SJCRH30 (cell line): Measurements from ENCODE around the gene MBOAT1. TPM values are rescaled to one million over a fixed set of nuclear protein-coding genes. Genes with fewer than 3 reads are reported as not detected.

Experiments
- DNase-seq, 2 experiments: peaks; one replicate each; pipeline ENCODE4 v3.0.0-alpha.2; 2015 to 2020
- H3K27ac ChIP-seq: fragments of 250-450 bp; sonication (Bioruptor Pico); 2 replicates; pipeline ENCODE4 v1.5.1; 2020; ENCODE audit warnings: mild to moderate bottlenecking, moderate library complexity
- H3K27me3 ChIP-seq: fragments of 250-450 bp; sonication (Bioruptor Pico); 2 replicates; pipeline ENCODE4 v1.5.1; 2020; ENCODE audit warnings: mild to moderate bottlenecking, moderate library complexity
- H3K36me3 ChIP-seq: fragments of 250-450 bp; sonication (Bioruptor Pico); 2 replicates; pipeline ENCODE4 v1.5.1; 2020; ENCODE audit warnings: mild to moderate bottlenecking, moderate library complexity
- H3K4me1 ChIP-seq: fragments of 250-450 bp; sonication (Bioruptor Pico); 2 replicates; pipeline ENCODE4 v1.5.1; 2020; ENCODE audit warnings: mild to moderate bottlenecking, moderate library complexity
- H3K4me3 ChIP-seq: fragments of 250-450 bp; sonication (Bioruptor Pico); 2 replicates; pipeline ENCODE4 v1.5.1; 2020; ENCODE audit warnings: mild to moderate bottlenecking, moderate library complexity
- H3K9me3 ChIP-seq: fragments of 250-450 bp; sonication (Bioruptor Pico); replicated peaks from 2 replicates; pipeline ENCODE4 v1.5.1; 2020; ENCODE audit warnings: mild to moderate bottlenecking, moderate library complexity
- total RNA-seq: library from RNA; depleted of rRNA; stranded (reverse); fragments of >200 nt; shearing (Covaris generic); gene quantifications from 2 replicates; pipeline ENCODE4 v1.2.3, GENCODE V29; 2014

Gene MBOAT1
- total RNA-seq, 1 experiment from 2014 or later: 7.7 TPM

DNA sequence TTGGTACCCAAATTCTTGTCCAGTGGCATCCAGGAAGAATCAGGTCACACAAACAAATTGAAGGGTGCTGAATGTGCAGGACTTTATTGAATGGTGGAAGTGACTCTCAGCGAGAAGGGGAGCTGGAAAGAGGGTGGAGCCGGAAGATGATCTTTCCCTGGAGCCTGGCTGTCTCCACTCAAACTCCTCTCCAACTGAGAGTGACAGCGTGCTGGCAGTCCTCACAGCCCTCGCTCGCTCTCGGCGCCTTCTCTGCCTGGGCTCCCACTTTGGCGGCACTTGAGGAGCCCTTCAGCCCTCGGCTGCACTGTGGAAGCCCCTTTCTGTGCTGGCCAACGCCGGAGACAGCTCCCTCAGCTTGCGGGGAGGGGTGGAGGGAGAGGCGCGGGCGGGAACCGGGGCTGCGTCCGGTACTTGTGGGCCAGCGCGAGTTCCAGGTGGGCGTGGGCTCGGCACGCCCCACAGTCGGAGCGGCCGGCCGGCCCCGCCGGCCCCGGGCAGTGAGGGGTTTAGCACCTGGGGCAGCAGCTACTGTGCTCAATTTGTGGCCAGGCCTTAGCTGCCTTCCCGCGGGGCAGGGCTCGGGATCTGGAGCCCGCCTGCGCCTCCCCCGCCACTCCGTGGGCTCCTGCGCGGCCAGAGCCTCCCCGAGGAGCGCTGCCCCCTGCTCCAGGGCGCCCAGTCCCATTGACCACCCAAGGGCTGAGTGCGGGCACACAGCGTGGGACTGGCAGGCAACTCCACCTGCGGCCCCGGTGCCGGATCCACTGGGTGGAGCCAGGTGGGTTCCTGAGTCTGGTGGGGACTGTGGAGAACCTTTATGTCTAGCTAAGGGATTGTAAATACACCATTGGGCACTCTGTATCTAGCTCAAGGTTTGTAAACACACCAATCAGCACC is 26.7 kb upstream of the MBOAT1 start:
- H3K4me1 ChIP-seq: peaks cover 4% of the 10 kb centered on the region
- no peak overlapping the region for H3K27ac ChIP-seq
- H3K36me3 ChIP-seq: no peaks in the 10 kb centered on the region
- H3K27me3 ChIP-seq: no peaks in the 10 kb centered on the region
- H3K9me3 ChIP-seq: no peaks in the 10 kb centered on the region
- DNase-seq: no peak
- H3K4me3 ChIP-seq: no peak overlapping the region

DNA sequence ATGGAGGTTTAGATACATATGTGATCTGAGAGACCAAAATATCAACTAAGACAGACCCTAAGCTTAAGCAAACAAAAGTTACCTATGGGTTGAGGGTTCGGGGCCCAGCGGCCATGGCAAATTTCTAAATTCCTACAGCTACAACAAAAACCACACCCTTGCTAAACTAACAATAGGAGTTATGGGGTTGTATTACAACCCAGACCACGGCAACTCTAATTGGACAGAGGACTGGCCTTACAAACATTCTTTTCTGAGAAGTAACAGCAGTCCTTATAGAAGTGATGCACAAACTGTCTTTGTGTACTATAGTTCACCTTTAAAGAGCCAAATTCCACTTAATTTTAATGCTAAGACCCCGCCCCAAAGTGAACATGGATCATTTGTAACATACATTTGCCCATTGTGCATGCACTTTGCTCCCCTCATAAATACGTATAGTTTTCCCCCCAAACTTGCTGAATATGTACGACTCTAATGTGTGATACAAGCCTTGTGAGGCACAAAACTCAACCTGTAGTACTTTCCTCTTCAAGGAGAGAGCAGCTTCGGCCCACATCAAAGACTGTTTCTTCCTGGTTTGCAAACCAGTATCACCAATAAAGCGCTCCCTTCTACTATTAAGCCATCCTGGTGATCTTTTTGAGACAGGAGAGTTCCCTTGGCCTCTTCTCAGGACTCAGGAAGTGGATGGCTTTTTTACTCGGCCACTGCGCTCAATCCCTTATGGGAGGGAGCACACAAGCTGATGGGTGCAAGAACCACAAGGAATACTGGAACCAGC is 25.6 kb upstream of the MBOAT1 start:
- H3K4me3 ChIP-seq: no peak overlapping the region
- DNase-seq: peak in 1 of 2 experiments; percentile 1
- peaks cover 4% of the 10 kb centered on the region; the same call in 1 of the 2 replicates for H3K4me1 ChIP-seq
- no peak overlapping the region for H3K27ac ChIP-seq
- no peaks in the 10 kb centered on the region for H3K36me3 ChIP-seq
- H3K9me3 ChIP-seq: no peaks in the 10 kb centered on the region
- no peaks in the 10 kb centered on the region for H3K27me3 ChIP-seq

DNA sequence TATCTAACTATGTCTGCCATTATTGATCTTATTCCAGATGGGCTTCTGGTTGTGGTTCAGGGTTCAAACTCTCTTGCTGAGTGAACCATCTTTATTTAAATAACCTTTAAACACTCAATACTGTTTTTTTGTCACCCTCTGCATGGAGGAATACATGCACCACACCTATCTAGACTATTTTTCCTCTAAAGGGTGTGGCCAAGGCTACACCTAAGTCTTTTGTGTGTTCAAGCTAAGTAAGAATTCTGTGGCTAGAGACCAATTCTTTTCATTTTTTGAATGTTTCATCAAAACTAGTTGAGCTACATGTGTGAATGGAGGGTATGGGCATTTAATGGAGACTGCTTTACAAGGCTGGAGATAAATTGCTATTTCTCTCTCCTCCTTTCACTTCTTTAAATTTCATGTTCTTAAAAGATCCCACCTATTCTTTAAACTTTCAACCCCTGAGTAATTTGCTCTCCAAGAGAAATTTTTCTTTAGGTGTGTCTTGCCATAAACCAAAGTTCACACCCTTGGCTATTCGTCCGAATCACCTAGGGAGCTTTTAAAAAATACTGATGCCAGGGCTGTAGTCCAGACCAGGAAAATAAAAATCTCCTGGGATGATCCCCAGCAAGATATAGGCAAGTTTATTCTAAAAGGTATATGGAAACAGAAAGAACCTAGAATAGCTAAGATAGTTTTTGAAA is 24.8 kb upstream of the MBOAT1 start:
- no peak for DNase-seq
- Histone ChIP-seq H3K36me3 (no peaks in the 10 kb centered on the region), H3K27ac (no peak overlapping the region), H3K4me1 (no peaks in the 10 kb centered on the region), H3K4me3 (no peak overlapping the region), H3K27me3 (no peaks in the 10 kb centered on the region), H3K9me3 (no peaks in the 10 kb centered on the region)

DNA sequence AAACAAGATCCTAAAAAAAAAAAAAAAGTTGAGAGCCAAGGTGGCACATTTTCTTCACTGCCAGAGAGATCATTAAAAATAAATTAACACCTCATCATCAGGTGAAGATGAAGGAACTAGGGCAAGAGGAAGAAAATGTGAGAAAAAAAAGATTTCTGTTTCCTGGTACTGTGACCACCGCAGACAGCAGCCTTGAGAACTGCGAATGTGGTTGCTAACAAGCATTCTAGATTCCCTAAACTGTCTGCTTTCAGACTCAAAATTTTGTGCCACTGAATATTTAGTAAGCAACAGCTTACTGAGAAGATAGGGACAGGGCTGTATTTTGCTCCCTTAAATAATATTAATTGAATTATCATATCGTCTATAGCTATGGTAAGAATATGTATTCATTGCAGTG is 24.1 kb upstream of the MBOAT1 start:
- Histone ChIP-seq H3K4me1 (no peaks in the 10 kb centered on the region), H3K36me3 (no peaks in the 10 kb centered on the region), H3K27ac (no peak overlapping the region), H3K9me3 (no peaks in the 10 kb centered on the region), H3K4me3 (no peak overlapping the region), H3K27me3 (no peaks in the 10 kb centered on the region)
- DNase-seq: no peak

DNA sequence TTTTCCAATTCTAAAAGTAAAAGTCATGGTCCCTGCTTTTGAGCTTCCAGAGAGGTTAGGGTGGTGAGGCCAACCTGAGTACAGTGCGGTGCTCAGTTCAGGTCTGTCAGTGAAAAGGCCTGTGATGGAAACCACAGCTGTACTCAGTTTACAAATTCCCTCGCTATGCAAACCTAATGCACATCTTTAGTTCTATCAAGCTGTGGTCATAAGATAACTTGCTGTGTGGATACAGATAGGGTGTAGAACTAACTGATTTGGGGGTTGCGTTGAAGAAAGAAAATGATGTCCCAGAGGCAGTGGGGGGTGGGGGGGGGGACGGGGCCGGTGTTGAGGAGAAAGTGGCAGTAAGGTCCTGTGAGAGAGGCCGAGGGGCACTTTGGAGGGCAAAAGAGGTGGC is 22.8 kb upstream of the MBOAT1 start:
- Histone ChIP-seq H3K27ac (no peak overlapping the region), H3K36me3 (no peaks in the 10 kb centered on the region), H3K9me3 (no peaks in the 10 kb centered on the region), H3K4me1 (no peaks in the 10 kb centered on the region), H3K27me3 (no peaks in the 10 kb centered on the region), H3K4me3 (no peak overlapping the region)
- DNase-seq: no peak

DNA sequence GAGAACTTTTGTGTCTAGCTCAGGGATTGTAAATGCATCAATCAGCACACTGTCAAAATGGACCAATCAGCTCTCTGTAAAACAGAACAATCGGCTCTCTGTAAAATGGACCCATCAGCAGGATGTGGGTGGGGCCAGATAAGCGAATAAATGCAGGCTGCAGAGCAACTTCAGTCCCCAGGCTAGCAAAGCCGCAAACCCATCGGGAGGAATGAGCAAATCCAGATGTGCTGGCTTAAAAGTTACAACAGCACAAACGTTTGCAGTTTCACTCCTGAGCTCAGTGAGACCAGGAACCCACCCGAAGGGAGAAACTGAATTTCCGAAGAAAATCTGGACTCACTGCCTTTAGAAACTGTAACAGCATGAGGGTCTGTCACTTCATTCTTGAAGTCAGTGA is 21.9 kb upstream of the MBOAT1 start:
- no peak overlapping the region for H3K27ac ChIP-seq
- no peaks in the 10 kb centered on the region for H3K9me3 ChIP-seq
- H3K4me3 ChIP-seq: no peak overlapping the region
- no peak for DNase-seq
- no peaks in the 10 kb centered on the region for H3K36me3 ChIP-seq
- no peaks in the 10 kb centered on the region for H3K4me1 ChIP-seq
- H3K27me3 ChIP-seq: no peaks in the 10 kb centered on the region

DNA sequence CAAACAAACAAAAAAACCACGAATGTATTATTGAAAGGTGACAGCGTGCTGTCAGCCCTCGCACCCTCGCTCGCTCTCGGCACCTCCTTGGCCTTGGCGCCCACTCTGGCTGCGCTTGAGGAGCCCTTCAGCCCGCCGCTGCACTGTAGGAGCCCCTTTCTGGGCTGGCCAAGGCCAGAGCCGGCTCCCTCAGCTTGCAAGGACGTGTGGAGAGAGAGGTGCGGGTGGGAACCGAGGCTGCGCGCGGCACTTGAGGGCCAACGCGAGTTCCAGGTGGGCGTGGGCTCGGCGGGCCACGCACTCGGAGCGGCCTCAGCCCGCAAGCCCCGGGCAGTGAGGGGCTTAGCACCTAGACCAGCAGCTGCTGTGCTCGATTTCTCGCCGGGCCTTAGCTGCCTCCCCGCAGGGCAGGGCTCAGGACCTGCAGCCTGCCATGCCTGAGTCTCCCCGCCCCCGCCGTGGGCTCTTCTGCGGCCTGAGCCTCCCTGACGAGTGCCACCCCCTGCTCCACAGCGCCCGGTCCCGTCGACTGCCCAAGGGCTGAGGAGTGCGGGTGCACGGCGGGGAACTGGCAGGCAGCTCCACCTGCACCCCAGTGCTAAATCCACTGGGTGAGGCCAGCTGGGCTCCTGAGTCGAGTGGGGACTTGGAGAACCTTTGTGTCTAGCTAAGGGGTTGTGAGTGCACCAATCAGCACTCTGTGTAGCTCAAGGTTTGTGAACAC is 20.9 kb upstream of the MBOAT1 start:
- no peaks in the 10 kb centered on the region for H3K9me3 ChIP-seq
- H3K27ac ChIP-seq: no peak overlapping the region
- no peaks in the 10 kb centered on the region for H3K27me3 ChIP-seq
- no peaks in the 10 kb centered on the region for H3K4me1 ChIP-seq
- no peak overlapping the region for H3K4me3 ChIP-seq
- H3K36me3 ChIP-seq: no peaks in the 10 kb centered on the region
- no peak for DNase-seq

DNA sequence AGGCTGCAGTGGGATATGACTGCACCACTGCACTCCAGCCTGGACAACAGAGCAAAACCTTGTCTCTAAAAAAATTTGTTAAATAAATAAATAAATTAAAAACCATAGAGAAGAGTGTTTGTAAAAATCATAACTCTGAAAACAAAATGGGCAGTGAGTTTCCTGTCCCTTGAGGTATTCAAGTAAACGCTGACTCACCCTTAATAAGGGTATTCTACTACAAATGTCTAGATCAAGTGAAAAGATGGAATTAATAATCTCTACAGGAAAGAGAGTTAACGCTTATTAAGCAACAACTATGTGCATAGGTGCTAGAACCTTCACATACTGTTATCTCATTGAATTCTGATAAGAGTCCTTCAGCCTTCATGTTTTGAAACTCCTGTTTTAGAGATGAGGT is 19.9 kb upstream of the MBOAT1 start:
- no peak for DNase-seq
- H3K9me3 ChIP-seq: no peaks in the 10 kb centered on the region
- no peak overlapping the region for H3K4me3 ChIP-seq
- H3K36me3 ChIP-seq: no peaks in the 10 kb centered on the region
- no peaks in the 10 kb centered on the region for H3K27me3 ChIP-seq
- no peaks in the 10 kb centered on the region for H3K4me1 ChIP-seq
- H3K27ac ChIP-seq: no peak overlapping the region

DNA sequence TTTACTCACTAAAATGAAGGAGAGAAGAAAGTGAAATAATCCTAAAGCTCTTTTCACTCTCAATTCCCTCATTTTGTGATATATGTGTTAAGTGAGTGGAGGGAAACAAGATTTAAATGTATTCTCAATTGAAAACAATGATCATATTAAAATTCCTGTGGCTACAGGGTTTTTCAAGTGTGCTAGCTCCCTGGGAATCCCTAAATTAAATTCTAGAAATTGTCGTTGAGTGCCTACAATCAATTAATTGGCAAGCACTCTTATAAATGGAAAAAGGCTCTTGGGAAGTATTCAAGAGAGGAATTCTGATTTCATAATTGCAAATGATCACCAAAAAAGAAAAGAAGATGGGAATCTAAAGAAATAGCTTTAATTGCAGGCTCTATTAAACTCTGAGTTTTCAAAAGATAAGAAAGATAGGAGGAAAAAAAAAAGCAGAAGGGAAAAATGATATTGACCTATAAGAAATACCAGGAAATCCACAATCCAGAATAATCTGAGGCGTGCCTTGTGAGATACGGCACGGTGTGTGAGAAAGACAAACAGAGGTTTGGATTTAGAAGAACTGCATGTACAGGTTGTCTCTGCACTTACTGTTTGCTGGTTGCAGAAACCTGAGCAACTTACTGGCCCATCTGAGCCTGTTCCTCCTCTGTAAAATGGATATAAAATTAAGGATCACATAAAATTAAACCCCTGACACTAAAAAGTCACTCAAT is 18.3 kb upstream of the MBOAT1 start:
- no peaks in the 10 kb centered on the region for H3K4me1 ChIP-seq
- H3K27me3 ChIP-seq: no peaks in the 10 kb centered on the region
- no peaks in the 10 kb centered on the region for H3K36me3 ChIP-seq
- H3K4me3 ChIP-seq: no peak overlapping the region
- no peak overlapping the region for H3K27ac ChIP-seq
- DNase-seq: no peak
- no peaks in the 10 kb centered on the region for H3K9me3 ChIP-seq

DNA sequence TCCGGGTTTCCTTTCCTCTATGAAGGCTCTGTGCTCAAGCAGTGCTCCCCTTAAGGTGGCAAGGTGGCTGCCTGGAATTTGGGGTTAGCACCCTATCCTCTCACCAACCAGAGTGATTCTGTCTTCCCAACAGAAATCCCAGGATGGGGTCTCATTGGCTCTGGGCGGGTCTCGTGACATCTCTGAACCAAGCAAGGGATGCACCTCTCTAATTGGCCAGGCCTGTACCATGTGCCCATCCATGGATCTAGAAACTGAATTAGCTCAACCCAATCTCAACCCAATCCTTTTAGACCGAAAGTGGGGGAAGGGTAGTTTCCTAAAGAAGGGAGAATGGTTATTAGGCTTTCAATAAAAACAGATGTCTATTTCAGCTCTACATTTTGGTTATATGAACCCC is 17.6 kb upstream of the MBOAT1 start:
- Histone ChIP-seq H3K36me3 (no peaks in the 10 kb centered on the region), H3K4me1 (no peaks in the 10 kb centered on the region), H3K4me3 (no peak overlapping the region), H3K27ac (no peak overlapping the region), H3K27me3 (no peaks in the 10 kb centered on the region), H3K9me3 (no peaks in the 10 kb centered on the region)
- DNase-seq: no peak

DNA sequence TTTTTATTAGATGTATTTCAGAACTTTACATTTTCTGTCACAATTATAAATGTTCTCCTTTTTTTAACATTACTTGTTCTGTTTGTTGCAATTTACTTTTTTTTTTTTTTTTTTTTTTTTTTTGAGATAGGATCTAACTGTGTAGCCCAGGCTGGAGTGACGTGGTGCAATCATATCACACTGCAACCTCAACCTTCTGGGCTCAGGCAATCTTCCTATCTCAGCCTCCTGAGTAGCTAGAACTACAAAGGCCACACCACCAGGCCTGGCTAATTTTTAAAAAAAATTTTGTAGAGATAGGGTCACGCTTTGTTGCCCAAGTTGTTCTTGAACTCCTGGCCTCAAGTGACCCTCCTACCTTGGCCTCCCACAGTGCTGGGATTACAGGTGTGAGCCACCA is 15.1 kb upstream of the MBOAT1 start:
- DNase-seq: no peak
- Histone ChIP-seq H3K9me3 (no peaks in the 10 kb centered on the region), H3K36me3 (no peaks in the 10 kb centered on the region), H3K27ac (no peak overlapping the region), H3K27me3 (no peaks in the 10 kb centered on the region), H3K4me3 (no peak overlapping the region), H3K4me1 (no peaks in the 10 kb centered on the region)

DNA sequence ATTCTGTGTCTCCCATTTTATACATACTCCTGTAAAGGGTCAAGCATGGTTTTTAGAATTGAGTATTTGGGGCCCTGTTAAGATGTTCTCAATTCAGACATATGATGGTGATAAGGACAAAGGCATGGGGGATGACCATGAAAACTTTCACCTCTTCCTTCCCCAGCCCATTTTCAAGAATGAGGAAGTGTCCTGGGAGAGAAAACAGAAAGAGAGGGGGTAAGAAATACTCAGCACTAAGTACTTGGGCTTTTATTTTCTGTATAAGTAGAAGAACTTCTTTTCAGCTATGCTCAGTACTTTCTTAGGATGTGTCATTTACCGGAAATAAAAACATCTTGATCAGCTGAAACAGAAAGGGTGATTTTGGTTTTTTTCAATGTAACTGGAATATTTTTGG is 10.9 kb upstream of the MBOAT1 start:
- Histone ChIP-seq H3K9me3 (no peaks in the 10 kb centered on the region), H3K4me3 (no peak overlapping the region), H3K36me3 (no peaks in the 10 kb centered on the region), H3K27ac (no peak overlapping the region), H3K4me1 (no peaks in the 10 kb centered on the region), H3K27me3 (no peaks in the 10 kb centered on the region)
- no peak for DNase-seq

DNA sequence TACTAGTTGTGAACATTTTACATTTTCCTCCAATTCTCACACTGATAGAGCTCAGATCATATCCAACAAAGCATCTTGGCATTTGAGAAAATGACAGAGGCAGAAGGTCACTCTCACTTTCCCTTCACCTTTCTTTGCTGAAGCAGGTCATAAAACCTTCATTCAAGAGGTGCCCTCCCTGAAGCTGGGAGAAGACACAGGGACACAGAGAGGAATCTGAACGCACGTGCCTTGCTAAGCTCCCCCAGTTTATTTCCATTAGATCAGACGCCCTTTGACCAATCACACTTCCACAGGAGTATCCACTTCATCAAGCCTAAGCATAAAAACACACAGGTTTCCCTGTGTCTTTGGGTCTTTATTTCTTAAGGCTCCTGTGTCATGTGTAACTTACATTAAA is 9.2 kb upstream of the MBOAT1 start:
- H3K36me3 ChIP-seq: no peaks in the 10 kb centered on the region
- no peaks in the 10 kb centered on the region for H3K27me3 ChIP-seq
- no peak overlapping the region for H3K27ac ChIP-seq
- no peaks in the 10 kb centered on the region for H3K4me1 ChIP-seq
- H3K9me3 ChIP-seq: no peaks in the 10 kb centered on the region
- no peak for DNase-seq
- no peak overlapping the region for H3K4me3 ChIP-seq

DNA sequence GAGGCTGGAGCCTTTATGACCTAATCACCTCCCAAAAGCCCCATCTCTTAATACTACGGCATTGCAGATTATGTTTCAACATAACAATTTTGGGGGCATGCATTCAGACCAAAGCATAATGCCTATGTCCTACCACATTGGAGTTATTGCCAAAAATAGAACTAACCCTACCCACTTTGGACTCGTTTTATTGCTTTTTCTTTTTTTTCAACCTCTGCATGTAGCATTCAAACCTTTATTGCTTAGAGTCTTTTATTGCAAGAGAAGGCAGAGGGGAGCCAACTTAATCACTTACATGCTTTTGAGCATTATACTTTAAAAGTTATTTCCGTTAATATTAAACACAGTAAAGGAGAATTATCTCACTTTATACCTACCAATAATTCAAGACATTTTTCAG is 8.1 kb upstream of the MBOAT1 start:
- no peaks in the 10 kb centered on the region for H3K4me1 ChIP-seq
- H3K27ac ChIP-seq: no peak overlapping the region
- H3K36me3 ChIP-seq: no peaks in the 10 kb centered on the region
- no peak overlapping the region for H3K4me3 ChIP-seq
- no peaks in the 10 kb centered on the region for H3K27me3 ChIP-seq
- no peaks in the 10 kb centered on the region for H3K9me3 ChIP-seq
- no peak for DNase-seq
